Stimulated activated CD8-positive, alpha-beta memory T cell treated with anti-CD3 and anti-CD28 coated beads, Interleukin-15, amount 100 ng/mL, for 1 hour (primary cell): Measurements from ENCODE around the gene ALOX12B.
"Not testable (repeated sequence)": the region's sequence is repeated elsewhere in the genome, so short reads cannot be mapped to it uniquely, and the experiment has no call there.

Experiments used
- DNase-seq: peaks from one replicate; pipeline ENCODE4 v3.0.0-alpha.2; 2020; ENCODE audit warnings: low read depth

Gene ALOX12B

DNA sequence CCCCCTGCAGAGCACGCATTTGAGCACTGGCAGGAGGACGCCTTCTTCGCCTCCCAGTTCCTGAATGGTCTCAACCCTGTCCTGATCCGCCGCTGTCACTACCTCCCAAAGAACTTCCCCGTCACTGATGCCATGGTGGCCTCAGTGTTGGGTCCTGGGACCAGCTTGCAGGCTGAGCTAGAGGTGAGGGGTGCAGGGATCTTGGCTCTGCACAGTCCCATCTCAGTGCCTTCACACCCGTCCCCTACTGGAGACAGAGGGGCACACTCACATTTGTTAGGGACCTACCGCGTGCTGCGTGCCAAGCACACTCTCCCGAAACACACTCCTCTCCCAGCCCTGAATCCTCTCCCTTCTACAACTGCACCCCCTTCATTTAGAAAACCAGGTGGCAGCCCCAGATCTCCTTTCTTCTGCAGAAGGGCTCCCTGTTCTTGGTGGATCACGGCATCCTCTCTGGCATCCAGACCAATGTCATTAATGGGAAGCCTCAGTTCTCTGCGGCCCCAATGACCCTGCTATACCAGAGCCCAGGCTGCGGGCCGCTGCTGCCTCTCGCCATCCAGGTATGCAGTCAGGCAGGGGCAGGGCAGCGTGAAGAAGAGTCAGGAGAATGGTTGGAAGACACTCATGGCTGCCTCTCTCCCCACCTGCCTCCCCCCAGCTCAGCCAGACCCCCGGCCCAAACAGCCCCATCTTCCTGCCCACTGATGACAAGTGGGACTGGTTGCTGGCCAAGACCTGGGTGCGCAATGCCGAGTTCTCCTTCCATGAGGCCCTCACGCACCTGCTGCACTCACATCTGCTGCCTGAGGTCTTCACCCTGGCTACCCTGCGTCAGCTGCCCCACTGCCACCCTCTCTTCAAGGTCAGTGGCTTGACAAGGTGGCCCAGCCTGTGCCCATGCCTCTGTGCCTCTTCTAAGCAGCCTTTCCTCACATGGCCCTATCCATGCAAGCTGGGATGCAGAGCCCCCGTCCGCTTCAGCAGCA is 42.4 kb downstream of the ALOX12B start:
- DNase-seq: no peak

DNA sequence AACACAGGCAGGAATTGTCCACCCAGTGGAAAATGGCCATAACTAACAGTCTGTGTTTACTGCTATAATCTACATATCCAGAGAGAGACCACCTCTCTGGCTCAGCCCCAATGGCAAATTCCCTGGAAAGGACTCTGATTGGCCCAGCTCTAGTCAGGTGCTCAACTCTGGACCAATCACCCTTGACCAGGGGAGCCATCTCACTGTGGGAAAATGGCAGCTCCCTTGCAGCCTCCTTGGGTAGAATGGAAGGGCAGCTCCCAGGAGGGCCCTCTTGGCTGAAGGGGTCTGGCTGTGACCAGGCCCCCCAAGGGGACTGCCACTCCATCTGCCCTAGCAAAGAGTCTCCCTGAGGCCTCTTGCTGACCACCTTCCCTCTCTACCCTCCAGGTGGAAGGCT is 45.5 kb downstream of the ALOX12B start:
- no peak for DNase-seq

DNA sequence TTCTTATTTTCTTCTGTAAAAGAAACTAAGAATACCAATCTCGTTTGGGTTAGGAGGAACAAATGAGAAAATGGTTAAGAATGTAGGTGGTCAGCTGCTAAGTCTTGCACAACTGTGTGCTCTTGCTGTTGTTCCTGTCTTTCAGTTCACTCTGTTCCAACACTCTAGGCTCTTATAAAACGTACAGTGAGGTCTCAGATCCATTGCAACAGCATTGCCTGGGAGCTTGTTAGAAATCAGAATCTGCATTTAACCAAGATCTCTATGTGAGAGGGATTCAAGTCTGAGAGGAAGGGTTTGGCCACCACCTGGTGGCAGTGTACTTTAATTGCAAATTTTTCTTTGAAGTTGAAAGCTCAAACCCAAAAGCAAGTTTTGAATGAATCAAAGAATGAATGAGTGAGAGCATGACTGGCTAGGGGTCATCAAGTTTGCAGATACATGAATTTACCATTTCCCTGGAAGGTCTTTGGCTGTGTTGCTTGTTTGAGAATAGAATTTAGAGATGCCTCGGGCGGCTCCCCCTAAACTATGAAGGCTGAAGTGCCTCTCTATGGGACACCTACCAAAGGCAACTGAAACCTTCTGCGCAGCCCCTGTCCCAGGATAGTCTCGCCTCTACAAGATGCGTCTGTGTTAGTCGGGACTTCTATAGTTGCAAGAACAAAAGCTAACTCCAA is 46.1 kb downstream of the ALOX12B start:
- DNase-seq: no peak

DNA sequence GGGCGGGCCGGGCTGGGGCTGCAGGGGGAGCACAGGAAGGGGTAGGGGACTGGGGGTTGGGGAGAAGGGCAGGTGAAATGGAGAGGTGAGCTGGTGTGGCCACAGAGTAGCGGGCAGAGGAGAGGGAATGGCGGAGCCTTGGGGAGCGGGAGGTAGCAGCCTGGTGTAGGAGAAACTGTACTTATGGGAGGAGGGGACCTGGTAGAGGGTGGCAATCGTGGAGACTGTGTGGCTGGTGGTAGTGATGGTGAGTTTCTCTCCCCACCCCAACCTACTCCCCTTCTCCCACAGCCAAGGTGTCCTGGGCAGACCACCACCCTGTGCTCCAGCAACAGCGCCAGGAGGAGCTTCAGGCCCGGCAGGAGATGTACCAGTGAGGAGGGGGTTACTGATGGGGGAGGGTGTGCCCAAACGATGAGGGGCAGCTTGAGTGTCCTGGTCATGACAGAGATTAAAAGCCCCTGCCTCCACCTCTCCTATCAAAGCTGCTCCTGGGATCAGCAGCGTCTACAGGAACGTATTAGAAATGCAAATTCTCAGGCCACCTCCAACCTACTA is 47.8 kb downstream of the ALOX12B start:
- DNase-seq: no peak

DNA sequence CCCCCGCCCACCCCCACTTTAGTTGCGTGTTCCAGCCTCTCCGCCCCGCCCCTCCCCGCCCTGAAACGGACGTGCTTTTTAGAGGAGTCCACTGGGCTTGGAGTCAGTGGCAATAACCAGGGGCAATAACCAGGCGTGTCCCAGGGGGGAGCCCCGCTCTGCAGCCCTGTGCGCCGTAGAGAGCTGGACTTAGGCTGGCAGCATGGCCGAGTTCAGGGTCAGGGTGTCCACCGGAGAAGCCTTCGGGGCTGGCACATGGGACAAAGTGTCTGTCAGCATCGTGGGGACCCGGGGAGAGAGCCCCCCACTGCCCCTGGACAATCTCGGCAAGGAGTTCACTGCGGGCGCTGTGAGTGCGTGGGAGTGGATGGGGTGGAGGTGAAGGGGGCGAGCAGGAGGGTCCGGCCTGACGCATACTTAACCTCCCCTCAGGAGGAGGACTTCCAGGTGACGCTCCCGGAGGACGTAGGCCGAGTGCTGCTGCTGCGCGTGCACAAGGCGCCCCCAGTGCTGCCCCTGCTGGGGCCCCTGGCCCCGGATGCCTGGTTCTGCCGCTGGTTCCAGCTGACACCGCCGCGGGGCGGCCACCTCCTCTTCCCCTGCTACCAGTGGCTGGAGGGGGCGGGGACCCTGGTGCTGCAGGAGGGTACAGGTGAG is 48.4 kb downstream of the ALOX12B start, which contains the start of gene ALOX15B:
ALOX15B (plus strand) TSS at position 106 of the 657 bp plus-strand sequence; CDS start at position 203, 97 bp downstream.
- DNase-seq: no peak

DNA sequence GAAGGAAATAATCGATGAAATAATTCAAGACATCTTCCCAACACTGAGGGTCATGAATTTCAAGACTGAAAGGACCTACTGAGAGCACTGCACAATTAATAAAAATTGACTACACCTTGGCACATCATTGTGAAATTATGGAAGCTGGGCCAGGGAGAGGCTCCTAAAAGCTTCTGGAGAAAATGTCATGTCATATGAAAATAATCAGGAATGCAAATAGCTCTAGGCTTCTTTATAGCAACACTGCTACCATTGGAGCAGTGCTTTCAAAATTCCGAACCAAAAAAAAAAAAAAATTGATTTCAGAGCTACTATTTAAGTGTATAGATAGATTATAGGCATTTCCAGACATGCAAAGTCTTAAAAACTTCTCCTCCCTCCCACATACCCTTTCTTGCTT is 55.1 kb downstream of the ALOX12B start:
- no peak for DNase-seq

DNA sequence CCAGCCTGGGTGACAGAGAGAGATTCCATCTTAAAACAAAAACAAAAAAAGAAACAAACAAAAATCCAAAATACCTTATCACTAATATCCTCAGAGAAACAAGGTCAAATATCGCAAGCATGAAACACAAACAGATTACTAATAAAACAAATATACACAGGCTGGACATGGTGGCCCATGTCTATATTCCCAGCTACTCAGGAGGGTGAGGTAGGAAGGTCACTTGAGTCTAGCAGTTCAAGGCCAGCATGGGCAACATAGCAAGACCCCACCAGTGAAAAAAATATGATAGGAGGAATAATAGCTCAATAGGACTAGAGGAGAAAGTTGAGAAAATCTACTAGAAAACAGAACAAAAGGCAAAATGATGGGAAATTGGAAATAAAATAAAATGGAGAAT is 55.6 kb downstream of the ALOX12B start:
- DNase-seq: no peak

DNA sequence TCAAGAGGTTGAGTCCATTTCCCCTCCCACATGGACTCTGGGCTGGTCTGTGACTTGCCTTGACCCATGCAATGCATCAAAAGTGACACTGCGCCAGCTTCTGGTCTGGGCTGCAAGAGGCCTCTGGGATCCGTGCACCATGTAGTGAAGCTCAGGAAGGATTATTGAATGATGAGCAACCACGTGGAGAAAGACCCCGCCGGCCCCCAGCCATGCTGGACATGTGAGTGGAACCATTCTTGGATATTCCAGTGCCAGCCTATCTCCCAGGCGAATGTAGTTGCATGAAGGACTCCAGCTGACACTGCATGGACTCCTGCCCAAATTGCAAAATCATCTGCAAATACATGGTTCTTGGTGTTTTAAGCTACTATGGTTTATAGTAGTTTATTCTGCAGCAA is 56.3 kb downstream of the ALOX12B start:
- DNase-seq: no peak

DNA sequence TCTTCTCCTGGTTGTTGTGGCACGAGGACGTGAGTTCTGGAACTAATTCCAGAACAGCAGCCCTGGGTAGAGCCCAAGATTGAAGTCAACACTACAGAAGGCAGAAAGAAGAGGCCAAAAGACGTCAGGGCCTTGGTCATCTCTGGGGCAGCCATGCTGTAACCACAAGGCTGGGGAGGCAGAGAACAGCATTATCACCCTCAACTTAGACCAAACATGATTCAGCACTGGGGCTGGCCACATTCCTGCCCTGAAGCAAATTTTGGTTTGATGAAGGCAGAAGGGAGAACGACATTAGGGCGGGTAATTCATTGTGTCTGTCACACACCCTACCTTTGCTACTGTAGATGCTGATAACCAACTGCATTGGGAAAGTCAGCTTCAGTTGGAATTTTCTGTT is 58.4 kb downstream of the ALOX12B start:
- DNase-seq: no peak

DNA sequence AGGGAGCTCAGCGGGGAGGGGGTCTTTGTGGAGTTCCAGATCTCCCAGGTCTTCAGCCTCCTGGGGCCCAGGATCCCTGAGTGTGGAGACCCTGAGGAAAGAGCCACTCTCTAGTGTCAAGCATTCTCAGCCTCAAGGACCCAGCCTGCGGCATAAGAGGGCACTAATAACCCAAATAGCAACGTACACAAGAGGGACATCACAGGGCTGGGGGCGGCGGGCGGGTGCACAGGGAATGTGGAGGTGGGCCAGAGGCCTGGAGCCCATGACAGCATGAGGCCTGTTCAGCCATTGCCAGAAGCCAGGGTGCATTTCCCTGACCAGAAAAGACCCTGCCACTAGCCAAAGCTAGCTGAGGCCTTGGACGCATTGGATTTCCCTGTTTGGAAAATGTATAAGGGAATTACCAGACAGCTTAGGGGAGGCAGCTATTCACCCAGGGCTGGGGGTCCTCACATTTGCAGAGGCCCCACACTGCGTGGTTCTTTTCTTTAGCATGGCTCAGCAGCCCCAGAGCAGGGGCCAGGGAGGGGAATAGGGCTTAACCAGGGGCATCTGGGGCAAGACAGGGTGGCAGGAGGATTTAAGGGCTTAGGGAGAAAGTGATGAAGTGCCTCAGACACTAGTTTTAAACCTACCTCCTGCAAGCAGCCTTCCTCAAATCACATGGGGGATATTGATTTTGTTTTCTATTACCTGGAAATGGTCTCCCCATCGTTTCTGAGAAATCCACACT is 62.2 kb downstream of the ALOX12B start:
- no peak for DNase-seq

DNA sequence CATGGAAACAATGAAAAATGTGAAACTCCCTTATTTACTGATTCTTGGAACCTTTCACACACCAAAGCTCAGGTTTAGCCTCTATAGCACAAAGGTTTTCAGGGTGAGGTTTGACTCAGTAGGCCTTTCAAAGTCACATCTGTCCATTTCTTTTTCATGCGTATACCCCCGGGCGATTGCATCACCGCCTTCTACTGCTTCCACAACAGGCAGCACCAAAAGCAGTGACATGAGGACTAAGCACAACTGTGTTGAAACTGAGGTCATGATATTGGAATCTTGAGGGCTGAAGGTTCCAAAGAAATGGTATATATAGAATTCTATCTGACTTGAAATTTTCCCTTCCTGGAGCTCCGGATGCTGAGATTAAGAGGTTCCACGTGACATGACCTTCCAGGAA is 63.4 kb downstream of the ALOX12B start:
- not testable (repeated sequence) for DNase-seq
